ENCODE data around the gene ADRB1.

The ADRB1 gene

GRCh38 chr10:114038819-114039218 is 4.8 kb upstream of the ADRB1 start:
- TF ChIP-seq POLR2AphosphoS5 (IDR thresholded peaks at IDR 0.05; ENCODE audit: low read depth, low read length), result no peak
- no peak for TF ChIP-seq FOXP2 (optimal IDR thresholded peaks at IDR 0.05; ENCODE audit: borderline replicate concordance, extremely low read depth, extremely low read length, insufficient read depth)
- no peak for TF ChIP-seq TAF1 (IDR thresholded peaks at IDR 0.05; ENCODE audit: borderline replicate concordance, insufficient read depth, low read length)
- TF ChIP-seq SIN3A (IDR thresholded peaks at IDR 0.05; ENCODE audit: borderline replicate concordance, insufficient read depth, low read length), result no peak
- TF ChIP-seq, protein P1, sequence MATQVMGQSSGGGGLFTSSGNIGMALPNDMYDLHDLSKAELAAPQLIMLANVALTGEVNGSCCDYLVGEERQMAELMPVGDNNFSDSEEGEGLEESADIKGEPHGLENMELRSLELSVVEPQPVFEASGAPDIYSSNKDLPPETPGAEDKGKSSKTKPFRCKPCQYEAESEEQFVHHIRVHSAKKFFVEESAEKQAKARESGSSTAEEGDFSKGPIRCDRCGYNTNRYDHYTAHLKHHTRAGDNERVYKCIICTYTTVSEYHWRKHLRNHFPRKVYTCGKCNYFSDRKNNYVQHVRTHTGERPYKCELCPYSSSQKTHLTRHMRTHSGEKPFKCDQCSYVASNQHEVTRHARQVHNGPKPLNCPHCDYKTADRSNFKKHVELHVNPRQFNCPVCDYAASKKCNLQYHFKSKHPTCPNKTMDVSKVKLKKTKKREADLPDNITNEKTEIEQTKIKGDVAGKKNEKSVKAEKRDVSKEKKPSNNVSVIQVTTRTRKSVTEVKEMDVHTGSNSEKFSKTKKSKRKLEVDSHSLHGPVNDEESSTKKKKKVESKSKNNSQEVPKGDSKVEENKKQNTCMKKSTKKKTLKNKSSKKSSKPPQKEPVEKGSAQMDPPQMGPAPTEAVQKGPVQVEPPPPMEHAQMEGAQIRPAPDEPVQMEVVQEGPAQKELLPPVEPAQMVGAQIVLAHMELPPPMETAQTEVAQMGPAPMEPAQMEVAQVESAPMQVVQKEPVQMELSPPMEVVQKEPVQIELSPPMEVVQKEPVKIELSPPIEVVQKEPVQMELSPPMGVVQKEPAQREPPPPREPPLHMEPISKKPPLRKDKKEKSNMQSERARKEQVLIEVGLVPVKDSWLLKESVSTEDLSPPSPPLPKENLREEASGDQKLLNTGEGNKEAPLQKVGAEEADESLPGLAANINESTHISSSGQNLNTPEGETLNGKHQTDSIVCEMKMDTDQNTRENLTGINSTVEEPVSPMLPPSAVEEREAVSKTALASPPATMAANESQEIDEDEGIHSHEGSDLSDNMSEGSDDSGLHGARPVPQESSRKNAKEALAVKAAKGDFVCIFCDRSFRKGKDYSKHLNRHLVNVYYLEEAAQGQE (IDR thresholded peaks at IDR 0.05; ENCODE audit: insufficient read depth in 1 of 2, low read depth in 2 of 2, low read length in 2 of 2), result no peak

DNA sequence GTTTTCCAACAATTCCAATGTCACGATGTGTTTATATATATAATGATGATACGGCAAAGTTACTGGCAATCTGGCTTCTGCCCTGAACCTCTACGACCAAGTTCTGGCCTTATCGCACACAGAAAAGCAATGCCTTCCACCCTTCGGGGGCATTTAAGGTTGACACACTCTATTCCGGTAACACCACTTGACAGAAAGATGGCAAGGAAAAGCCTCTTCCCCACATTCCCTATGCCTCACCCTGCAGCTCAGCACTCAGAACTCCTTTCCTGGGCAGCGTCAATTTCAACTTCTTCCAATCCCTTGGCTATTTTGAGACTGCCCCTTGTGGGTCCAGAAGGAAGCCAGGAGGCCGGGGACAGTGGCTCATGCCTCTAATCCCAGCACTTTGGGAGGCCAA is 2.5 kb upstream of the ADRB1 start:
- TF ChIP-seq POLR2AphosphoS5 (IDR thresholded peaks at IDR 0.05; ENCODE audit: low read depth, low read length) (no peak), SIN3A (IDR thresholded peaks at IDR 0.05; ENCODE audit: borderline replicate concordance, insufficient read depth, low read length) (no peak), TAF1 (IDR thresholded peaks at IDR 0.05; ENCODE audit: borderline replicate concordance, insufficient read depth, low read length) (no peak), FOXP2 (optimal IDR thresholded peaks at IDR 0.05; ENCODE audit: borderline replicate concordance, extremely low read depth, extremely low read length, insufficient read depth) (no peak)
- TF ChIP-seq, protein P1 (IDR thresholded peaks at IDR 0.05; ENCODE audit: insufficient read depth in 1 of 2, low read depth in 2 of 2, low read length in 2 of 2), result no peak

DNA sequence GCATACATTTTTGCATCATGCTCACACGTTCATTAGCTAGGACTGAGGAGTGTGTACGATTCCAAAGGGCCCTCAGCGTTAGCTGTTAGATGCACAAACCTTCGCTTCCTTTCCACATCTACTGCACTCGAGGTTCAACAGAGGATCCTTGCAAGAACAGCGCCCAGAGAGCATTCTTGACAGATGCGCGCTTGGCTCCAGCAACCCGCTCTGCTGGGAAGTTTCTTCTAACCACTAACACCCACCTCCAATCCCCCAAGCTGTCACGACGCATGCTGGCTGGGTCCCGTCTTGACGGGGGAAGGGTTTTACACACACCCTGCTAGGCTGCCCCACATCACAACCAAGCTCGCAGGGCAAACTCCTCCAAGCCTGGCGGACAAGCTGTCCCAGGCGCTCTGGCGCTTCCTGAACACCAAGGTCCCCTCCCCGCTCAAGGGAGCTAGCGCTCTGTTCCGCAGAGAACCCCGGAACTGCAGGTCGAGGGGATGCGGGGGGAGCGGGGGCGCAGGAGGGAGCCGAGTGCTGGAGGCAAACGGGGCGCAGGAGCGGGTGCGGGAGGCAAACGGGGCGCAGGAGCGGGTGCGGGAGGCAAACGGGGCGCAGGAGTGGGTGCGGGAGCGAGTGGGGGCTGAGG is 653 bp upstream of the ADRB1 start:
- TF ChIP-seq SIN3A (IDR thresholded peaks at IDR 0.05; ENCODE audit: borderline replicate concordance, insufficient read depth, low read length) (no peak), FOXP2 (optimal IDR thresholded peaks at IDR 0.05; ENCODE audit: borderline replicate concordance, extremely low read depth, extremely low read length, insufficient read depth) (no peak), POLR2AphosphoS5 (IDR thresholded peaks at IDR 0.05; ENCODE audit: low read depth, low read length) (no peak)

GRCh38 chr10:114044247-114045135 is 825 bp downstream of the ADRB1 start:
- no peak for TF ChIP-seq TAF1 (IDR thresholded peaks at IDR 0.05; ENCODE audit: borderline replicate concordance, insufficient read depth, low read length)
- no peak for TF ChIP-seq SIN3A (IDR thresholded peaks at IDR 0.05; ENCODE audit: borderline replicate concordance, insufficient read depth, low read length)
- TF ChIP-seq FOXP2 (optimal IDR thresholded peaks at IDR 0.05; ENCODE audit: borderline replicate concordance, extremely low read depth, extremely low read length, insufficient read depth), result no peak
- TF ChIP-seq, protein P1 (IDR thresholded peaks at IDR 0.05; ENCODE audit: insufficient read depth in 1 of 2, low read depth in 2 of 2, low read length in 2 of 2), result no peak
- TF ChIP-seq POLR2AphosphoS5 (IDR thresholded peaks at IDR 0.05; ENCODE audit: low read depth, low read length), result no peak

GRCh38 chr10:114045136-114046086 is 1.7 kb downstream of the ADRB1 start:
- TF ChIP-seq POLR2AphosphoS5 (IDR thresholded peaks at IDR 0.05; ENCODE audit: low read depth, low read length), result no peak
- TF ChIP-seq, protein P1 (IDR thresholded peaks at IDR 0.05; ENCODE audit: insufficient read depth in 1 of 2, low read depth in 2 of 2, low read length in 2 of 2), result no peak
- TF ChIP-seq TAF1 (IDR thresholded peaks at IDR 0.05; ENCODE audit: borderline replicate concordance, insufficient read depth, low read length), result no peak
- no peak for TF ChIP-seq FOXP2 (optimal IDR thresholded peaks at IDR 0.05; ENCODE audit: borderline replicate concordance, extremely low read depth, extremely low read length, insufficient read depth)
- TF ChIP-seq SIN3A (IDR thresholded peaks at IDR 0.05; ENCODE audit: borderline replicate concordance, insufficient read depth, low read length), result no peak

Measured in PFSK-1 (cell line).